ENCODE data around the gene CHD1L.
"Not testable (repeated sequence)": the region's sequence is repeated elsewhere in the genome, so short reads cannot be mapped to it uniquely, and the experiment has no call there.

The CHD1L gene

DNA sequence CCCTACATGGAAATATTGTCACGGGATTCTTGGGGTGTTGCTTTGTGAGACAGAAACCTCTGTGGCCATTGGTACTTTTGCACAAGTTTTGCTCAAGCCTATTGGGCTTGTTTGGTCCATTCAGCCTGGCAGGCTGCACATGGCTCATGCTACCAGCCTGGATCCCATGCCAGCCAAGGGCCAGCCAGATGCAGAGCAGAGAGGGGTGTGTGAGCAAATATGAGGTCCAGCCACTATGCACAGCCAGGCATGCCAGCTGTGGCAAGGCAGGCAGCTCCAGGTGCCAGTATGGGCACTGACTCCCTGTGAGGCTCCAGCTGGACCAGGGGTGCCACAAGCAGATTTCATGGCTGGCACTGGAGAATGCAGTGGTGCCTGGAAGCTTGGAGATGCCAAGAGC, 6.7 kb upstream of the CHD1L start:
- no peak for DNase-seq

DNA sequence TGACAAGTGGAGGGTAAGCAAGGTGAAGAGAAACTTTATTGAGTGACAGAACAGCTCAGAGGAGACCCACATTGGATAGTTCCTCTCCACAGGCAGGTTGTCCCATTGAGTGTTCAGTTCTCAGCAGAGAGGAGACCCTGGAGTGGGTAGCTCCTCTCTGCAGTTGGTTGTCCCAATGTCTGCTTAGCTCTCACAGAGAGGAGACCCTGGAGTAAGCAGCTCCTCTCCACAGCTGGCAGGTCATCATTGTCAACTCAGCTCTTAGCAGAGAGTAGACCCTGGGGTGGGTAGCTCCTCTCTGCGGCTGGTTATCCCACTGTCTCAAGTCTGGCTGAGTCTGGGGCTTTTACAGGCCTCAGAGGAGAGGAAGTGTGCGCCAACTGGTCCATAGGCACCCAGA, 6.0 kb upstream of the CHD1L start:
- no peak for DNase-seq

DNA sequence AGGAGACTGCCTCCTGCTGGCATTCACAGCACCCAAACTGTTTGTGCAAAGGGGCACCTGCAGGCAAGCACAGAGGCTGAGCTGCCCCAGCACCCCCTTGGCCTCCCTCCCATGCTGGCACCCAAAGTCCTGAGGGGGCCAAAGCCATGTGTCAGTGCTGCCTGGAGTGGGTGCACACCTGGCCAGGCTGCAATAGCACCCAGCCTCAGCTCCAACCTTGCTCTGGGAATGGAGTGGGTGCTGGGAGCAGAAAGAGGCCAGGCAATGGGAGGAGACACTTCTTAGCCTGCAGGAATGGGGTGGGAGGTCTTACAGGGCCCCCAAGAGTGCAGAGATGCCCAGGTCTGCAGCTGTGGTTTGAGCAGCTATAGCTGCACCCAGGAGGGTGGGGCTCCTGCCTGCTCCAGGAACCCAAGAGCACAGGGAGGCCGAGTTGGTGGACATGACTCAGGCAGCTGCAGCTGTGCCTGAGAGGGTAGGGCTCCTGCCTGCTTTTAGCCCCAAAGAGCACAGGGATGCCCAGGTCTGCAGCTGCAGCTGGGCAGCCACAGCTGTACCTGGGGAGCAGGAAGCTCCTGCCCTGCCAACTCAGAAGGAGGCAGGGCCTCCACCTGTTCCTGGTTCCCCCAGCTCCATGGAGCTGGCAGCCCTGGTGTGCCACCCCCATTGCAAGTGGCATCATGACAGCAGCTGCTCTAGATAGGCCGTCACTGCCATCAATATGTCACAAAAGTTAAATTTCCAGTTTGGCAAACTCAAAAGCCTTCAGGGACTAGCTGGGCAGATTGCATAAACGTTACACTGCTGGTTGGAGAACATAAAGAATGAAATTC, 5.3 kb upstream of the CHD1L start:
- DNase-seq = no peak

DNA sequence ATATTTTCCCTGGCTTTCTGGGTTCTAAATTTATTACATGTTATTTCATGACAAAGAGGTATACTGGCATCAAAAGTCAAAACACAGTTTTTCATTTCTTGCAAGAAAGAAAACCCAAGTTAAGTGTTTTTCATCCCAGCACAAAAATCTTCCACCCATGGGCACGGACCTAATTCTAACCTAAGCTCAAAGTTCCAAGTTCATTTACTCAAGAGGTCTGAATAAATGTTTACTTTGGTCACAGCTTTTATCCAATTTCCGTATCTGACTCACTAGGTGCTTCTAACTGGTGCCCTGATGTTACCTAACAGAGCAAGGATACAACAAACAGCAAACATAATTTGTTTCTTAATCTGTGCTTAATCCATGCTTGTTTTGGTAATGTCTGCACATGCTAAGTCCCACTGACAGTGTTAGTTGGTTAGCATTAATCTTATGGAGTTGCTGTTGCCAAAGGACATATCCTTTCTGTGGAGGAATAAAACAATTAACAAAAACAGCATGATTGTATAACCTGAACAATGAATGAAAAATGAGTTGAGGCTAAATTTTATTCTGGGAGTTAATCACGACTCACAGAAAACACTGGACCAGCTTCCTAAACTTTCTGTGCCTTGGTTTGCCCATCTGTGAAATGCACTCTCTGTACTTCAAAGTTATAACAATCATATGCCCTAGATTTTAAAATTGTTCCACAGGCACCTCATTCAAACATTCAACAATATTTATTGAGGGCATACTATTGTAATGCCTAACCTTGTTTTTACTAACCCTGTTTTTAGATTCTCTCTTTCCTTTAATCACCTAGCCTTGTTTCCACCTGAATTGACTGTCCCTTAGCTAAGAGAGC, 4.2 kb upstream of the CHD1L start:
- DNase-seq = no peak

DNA sequence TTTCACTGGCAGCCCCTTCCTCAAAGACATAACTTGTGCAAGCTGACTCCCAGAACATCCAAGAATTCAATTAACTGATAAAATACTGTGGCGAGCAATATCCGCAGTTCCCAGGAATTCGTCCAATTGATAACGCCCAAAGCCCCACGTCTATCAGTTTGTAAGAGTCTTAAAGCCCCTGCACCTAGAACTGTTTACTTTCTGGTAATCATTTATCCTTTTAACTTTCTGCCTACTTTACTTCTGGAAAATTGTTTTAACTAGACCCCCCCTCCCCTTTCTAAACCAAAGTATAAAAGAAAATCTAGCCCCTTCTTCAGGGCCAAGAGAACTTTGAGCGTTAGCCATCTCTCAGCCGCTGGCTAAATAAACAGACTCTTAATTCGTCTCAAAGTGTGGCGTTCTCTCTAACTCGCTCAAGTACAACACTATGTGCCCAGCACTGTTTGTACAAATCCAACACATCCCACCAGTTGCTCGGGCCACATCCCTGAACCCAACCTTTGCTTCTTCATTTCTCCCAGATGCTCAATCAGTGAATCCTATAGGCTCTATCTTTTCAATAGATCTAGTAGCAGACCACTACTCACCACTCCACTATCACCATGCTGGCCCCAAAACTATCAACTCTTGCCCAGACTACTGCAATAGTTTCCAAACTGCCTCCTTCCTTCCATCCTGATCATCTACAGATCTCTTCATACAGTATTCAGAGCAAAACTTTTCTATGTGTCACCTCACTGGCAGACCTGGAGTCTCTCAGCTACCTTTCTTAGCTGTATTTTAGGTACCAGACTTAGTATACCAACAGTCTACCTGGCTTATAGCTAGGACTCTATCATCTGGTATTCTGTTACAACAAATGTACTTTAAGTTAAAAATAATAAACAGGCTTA, 3.3 kb upstream of the CHD1L start:
- no peak for DNase-seq

DNA sequence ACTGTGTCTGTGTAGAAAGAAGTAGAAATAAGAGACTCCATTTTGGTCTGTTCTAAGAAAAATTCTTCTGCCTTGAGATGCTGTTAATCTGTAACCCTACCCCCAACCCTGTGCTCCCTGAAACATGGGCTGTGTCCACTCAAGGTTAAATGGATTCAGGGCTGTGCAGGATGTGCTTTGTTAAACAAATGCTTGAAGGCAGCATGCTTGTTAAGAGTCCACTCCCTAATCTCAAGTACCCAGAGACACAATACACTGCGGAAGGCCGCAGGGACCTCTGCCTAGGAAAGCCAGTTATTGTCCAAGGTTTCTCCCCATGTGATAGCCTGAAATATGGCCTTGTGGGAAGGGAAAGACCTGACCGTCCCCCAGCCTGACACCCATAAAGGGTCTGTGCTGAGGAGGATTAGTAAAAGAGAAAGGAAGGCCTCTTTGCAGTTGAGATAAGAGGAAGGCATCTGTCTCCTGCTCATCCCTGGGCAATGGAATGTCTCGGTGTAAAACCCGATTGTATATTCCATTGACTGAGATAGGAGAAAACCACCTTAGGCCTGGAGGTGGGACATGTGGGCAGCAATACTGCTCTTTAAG, 2.3 kb upstream of the CHD1L start:
- not testable (repeated sequence) for DNase-seq

DNA sequence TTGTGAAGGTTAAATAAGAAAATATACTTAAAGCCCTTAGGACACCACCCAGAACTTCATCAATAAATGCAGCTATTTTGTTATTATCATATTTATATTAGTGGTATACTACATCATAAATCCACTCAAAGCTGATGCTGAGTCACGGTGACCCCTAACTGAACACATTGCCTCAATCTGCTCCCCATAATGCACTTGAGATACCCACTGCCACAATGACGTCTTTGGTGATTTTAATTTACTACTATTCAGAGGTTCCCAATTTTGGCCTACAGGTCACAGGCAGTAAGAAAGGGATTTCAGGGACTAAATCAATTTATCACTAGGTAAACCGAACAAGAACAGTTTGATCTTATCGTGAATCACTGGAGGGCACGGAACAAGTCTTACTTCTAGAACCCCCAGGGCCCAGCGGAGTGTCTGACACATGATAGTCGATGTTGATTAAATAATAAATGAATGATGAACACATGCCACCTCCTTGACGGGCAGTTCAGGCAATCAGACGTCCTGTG, 493 bp upstream of the CHD1L start:
- DNase-seq = no peak

DNA sequence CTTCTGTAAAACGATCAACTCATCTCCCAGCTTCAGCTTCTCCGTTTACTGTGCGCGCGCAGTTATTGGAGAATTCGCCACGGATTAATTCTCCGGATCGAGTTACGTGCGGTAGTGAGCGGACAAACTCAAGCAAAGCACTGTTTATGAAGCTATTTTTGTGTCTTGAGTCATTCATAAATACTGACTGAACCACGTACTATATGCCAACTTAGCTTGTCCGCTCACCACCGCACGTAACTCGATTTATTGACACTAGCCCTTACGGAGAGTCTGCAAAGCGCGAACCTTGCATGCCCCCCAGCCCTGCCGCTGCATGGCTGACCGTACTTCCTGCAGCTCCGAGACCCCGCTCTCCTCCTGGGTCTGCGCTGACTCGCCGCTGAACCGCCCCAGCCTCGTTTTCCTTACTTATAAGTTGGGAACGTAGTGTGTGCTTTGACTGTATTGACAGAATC, 773 bp downstream of the CHD1L start:
- DNase-seq = no peak

DNA sequence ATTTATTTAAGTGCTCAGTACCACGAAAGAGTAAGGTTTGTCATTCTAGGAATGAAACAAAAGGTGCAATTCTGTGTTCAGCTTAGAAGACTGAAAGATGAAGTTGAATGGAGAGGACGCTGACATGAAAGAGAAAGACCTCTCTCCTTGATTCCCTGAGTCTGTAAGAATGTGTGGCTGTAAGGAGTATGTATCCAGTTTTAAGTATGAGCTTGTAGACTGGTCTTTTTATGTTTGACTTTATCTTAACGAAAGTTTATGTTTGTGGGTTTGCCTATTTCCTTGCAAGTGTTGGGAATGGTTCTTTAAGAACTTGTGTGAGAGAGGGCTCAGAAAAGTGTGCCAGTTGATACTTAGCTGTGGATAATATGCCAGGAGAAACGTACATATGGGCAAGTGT, 1.4 kb downstream of the CHD1L start:
- DNase-seq = no peak

DNA sequence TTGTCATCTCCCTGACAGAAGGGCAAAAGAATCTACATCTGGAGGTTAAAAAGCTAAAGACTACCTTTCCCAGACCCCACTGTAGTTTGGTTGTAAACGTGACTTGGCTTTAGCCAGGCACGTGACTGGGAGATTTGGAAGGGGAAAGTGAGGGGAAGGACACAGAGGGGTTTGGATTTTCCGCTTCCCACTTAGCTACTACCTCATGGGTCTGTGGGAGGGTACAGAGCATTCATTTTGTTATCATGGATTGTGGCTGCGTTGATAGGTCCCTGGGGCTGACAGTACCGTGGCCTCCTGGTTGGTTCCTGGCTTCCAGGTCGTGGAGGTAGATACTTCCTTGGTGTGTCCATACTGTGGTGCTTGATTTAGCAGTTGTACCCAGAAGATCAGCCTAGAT, 2.6 kb downstream of the CHD1L start:
- no peak for DNase-seq

DNA sequence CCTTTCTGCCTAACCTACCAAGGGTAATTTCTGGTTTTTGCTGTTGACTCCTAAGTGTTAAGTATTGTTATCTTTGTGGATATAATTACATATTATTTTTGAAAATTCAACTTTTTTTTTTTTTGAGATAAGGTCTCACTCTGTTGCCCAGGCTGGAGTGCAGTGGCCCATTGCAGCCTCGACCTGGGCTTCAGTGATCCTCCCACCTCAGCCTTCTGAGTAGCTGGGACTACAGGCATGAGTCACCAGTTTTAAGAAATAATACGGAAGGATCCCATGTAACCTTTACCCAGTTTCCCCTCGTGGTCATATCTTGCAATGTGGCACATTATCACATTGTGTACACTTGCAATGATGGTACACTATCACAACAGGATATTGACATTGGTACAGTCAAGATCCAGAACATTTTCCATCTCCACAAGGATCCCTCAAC, 3.1 kb downstream of the CHD1L start:
- DNase-seq = peak; percentile 25

DNA sequence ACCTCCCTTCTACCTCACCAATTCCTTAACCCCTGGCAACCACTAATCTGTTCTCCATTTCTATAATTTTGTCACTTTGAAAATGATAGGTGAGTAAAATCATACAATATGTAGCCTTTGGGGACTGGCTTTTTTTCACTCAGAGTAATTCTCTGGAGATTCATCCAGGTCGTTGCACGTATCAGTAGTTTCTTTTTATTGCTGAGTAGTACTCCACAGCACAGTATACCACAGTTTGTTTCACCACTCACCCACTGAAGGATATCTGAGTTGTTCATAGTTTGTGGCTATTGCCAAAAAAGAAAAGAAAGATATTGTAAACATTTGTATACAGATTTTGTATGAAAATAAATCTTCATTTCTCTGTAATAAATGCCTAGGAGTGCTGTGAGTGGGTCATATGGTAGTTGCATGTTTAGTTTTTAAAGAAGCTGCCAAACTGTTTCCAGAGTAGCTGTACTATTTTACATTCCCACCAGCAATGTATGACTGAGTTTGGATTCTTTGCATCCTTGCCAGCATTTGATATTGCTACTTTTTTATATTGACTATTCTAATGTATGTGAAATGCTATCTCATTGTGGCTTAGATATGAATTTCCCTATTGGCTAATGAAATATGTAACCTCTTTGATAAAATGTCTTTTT, 3.7 kb downstream of the CHD1L start:
- no peak for DNase-seq

DNA sequence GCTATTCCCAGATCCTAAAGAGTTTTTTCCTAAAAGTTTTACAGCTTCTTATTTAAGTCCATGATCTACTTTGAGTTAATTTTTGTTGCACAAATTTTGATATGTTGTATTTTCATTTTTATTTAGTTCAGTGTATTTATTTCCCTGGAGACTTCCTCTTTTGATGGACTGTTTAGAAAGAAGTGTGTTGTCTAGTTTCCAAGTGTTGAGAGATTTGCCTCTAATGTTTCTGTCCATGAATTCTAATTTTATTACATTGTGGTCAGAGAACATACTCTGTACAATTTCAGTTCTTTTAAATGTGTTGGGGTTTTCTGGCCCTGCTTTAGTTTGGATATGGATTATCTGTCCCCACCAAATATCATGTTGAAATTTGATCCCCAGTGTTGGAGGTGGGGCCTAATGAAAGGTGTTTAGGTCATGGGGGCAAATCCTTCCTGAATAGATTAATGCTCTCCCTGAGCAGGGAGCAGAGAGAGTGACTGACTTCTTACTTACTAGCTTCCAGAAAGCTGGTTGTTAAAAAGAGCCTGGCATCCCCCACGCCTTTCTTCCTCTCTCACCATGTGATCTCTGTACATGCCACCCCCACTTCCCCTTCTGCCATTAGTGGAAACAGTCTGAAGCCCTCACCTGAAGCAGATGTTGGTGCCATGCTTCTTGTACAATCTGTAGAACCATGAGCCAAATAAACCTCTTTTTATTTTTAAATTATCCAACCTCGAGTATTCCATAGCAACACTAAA, 4.6 kb downstream of the CHD1L start:
- DNase-seq = peak; percentile 45

DNA sequence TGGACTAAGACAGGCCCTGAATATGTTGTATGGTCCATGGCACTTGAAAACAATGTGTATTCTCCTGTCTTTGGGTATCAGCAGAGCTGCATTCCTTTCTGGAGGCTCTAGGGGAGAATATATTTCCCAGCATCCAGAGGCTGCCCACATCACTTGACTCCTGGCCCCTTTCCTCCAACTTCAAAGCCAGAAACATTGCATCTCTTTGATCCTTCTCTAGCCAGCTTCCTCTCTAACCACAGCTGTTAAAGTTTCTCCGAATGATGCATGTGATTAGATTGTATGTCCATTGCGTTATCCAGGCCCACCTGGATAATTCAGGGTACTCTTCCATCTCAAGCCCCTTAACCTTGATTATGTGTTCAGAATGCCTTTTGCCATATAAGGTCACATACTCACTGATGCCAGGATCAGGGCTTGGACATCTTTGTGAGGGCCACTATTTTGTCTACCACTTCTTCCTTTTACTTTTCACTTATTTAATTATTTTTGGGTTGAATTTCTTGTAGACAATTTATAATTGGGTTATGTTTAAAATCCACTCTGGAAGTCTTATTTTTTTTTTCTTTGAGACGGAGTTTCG, 5.3 kb downstream of the CHD1L start:
- DNase-seq = no peak

DNA sequence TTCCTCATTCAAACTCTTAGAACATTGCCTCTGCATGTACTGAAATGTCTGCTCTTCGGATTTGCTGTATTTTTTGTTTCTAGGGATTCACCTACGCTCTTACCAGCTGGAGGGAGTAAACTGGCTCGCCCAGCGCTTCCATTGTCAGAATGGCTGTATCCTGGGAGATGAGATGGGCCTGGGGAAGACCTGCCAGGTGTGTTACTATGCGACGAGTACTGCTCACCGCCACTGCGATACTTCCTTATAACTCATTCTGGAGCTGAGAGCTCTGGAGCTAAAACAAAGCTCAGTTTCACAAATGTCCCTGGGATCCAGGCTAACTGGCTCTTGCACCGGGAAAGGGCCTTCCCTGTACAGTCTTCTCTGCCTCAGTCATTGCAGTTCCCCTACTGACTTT, 10.1 kb downstream of the CHD1L start:
- DNase-seq = no peak

DNA sequence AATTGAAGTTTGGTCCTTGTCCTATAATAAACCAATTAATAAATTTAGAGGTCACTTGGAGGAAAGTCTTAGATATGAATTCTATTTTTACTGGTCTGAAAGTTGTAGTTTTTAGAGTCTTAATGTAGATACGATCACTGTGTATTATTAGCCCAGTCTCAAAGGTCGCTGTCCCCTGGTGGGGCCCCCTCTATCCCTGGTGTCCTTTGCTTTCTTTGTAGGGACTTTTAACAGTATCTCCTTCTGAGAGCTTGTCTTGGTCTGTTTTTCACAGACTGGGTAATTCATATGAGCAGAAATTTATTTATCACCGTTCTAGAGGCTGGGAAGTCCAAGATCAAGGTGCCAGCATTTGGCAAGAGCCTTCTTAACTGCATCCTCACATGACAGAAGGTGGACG, 18.5 kb downstream of the CHD1L start:
- DNase-seq = no peak

DNA sequence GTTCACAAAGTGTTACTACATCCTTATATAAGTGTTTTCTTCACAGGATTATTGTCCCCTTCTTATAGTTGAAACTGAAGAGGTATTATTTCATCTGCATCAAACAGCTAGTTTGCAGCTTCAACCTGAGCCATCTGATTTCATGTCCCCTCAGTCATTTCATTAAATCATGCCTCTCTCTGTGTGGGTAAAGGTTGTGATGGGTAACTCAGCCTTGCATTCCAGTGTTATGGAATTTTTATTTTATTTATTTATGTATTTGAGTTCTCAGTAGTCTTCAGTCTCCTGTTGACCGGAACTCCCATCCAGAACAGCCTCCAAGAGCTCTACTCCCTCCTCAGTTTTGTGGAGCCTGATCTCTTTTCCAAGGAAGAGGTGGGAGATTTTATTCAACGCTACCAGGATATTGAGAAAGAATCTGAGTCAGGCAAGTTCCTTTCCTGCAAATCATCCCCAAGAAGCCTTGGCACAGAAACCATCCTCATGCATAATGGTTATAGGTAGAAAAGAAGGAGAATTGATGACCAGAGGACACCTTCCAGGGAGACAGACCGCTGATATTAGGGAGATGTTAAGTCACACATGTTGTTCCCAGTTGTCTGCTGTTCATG, 21.8 kb downstream of the CHD1L start:
- DNase-seq = no peak

DNA sequence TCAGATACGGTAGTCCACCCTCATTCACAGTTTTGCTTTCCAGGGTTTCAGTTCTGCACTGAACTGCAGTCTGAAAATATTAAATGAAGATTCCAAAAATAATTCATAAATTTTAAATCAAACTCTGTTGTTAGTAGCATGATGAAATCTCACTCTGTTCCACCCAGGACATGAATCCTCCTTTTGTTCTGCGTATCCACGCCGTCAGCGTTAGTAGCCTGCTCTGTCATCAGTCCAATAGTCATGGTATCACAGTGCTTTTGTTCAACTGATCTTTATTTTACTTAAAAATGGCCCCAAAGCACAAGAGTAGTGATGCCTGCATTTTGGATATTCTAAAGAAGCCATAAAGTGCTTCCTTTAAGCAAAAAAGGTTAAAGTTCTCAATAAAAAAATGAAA, 23.9 kb downstream of the CHD1L start:
- no peak for DNase-seq

DNA sequence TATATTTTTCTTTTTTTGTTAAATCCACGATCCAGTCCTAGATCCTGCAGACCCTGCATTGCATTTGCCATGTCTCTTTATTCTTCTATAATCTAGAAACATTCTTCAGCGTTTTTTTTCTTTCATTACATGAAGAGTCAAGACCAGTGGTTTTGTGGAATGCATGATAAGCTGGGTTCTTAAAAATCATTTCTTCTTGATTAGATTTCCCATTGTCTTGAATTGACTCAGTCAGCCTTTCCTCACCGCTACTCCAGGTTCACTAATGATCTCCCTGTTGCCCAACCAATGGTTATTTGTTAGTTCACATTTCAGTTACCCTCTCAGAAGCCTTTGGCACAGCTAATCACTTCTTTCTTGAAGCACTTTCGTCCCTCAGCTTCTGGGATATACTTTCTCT, 25.2 kb downstream of the CHD1L start:
- DNase-seq = no peak

DNA sequence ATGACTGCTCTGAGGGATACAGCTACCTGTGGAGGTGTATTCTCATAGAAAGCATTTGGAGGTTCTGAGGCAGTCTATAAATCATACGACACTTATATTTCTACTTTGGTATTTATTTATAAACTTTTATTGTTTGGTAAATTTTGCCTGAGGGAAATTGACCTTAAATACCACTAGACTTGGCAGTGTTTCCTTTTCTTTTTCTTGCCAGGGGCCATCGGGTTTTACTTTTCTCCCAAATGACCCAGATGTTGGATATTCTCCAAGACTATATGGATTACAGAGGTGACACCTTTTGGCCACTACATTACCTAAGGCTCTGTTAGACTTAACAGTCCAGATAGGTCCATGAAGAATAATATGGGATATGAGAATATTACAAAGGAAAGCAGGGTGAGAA, 28.2 kb downstream of the CHD1L start:
- DNase-seq = no peak
